Endothelial cell of hepatic sinusoid (primary cell): Measurements from ENCODE around the gene PTPRG.
"Not testable (repeated sequence)": the region's sequence is repeated elsewhere in the genome, so short reads cannot be mapped to it uniquely, and the experiment has no call there.

Source experiments
- in situ Hi-C: cut with HindIII; loops from 2 replicates; pipeline ENCODE4 v1.10.0; 2017; ENCODE audit warnings: low sequenced_read_pairs

Gene PTPRG

DNA sequence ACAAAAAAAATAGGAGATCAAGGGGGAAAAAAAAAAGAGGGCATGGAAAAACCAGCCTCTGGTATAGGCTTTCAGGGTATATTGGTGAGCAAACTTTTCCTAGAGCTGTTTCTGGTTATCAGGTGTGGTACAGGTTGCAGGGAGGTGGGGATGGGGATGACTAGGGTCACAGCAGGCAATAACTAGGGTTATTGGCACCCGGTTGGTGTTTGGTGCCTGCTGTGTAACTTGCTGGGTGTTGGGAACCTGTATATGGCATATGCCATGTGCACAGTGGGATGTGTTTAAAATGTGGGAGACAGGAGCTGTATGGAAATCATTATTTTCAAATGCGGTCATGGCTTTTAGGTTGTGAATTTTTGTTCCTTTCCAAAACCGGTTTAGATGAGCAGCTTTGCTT, 119.2 kb downstream of the PTPRG start:
- in situ Hi-C loops = no loop called here

DNA sequence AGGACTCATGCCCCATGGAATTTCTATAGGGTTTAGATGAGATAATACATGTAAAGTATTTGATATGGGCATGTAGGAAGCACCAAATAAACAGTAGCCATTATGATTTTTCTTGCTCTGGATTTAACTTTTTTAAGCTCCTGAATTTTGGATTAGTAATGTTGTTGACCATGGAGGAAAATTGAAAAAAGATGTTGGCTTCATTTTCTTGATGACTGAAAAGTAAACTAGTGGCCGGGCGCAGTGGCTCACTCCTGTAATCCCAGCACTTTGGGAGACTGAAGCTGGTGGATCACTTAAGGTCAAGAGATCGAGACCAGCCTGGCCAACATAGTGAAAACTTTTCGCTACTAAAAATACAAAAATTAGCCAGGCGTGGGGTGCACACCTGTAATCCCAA, 120.3 kb downstream of the PTPRG start:
- in situ Hi-C loops = no loop called here

DNA sequence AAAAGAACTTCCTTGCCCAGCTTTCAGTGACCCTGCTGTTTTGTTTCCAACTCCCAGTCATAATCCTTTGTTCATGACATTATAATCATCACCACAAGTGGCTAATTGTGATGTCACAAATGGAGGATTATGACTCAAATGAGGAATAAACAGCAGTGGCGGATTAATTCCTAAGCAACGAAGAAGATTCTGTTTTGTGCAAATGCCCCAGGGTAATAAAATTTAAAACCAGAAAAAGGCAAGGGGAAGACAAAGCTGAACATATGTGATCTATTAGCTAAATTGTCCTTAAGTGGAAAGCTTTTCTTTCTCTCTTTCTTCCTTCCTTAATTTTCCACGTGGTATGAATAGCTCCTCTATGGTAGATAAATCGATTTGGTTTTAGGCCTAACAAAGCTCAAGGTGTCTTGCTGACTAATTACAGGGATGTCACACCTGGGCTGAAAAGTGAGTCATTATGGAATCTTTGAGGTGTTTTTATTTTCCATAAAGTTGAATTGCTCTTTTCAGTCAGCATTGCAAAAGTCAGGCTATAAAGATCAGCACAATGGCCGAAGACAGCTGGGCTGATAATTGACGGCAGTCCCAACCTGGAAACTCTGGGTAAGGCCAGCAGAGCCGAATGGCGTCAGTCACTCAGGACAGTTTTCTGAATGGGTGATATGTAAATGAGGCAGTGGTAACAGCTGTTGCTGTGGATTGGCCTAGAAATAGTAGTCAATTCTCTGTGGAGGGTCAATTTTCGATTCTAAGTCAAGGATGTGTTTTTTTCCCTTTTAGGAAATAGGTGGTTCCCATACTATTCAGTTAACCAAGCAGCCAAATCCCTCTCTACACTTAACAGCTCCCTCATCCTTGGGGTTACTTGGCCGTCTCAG, 121.5 kb downstream of the PTPRG start:
- in situ Hi-C loops = no loop called here

DNA sequence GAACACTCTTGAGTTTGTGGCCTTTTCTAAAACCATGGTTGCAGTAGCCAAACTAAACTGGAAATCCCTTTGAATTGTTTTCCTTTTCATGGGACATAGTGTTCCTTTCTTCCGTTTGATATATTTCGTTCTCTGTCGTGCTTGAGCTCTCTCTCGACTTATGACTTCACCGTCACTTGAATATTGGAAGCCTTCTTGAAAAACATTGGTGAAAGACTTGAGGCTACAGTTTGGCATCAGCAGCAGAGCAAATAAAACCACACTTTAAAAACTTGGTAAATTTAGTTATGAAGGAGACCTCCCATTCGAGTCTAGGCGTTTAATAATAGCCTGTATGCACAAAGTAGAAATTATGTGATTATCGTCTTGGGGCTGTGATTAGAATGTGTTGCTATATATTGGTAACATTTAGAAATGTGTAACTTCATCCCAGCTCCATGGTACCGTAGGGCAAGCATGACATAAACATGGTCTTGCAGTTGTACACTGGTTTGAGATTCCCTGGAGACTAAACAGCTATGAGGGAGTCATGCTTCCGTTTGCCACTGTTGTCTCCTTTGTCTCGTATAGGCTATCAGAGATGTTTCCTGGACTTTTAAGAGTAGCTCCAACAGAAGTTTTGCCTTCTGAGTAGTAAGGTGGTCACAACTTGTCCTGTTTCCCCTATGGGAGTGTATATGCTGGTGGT, 122.3 kb downstream of the PTPRG start:
- in situ Hi-C loops = no loop called here

DNA sequence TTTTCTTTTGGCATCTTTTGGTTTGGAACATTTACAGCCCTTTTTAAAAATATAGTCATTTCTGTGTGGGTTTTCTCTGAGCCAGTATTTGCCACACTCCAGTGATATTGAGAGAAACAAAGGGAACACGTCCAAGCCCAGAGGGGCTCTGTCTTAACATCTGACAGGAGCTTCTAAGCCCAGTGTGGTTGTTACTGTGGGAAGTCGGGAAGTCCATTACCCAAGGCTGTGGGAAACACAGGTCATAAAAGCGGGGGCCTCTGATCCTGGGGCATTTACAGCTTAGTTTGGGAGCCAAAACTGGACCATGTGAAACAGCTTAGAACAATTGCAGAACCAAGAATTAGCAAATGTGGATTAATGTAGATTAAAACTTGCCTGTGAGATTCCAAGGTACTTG, 123.0 kb downstream of the PTPRG start:
- in situ Hi-C loops = no loop called here

DNA sequence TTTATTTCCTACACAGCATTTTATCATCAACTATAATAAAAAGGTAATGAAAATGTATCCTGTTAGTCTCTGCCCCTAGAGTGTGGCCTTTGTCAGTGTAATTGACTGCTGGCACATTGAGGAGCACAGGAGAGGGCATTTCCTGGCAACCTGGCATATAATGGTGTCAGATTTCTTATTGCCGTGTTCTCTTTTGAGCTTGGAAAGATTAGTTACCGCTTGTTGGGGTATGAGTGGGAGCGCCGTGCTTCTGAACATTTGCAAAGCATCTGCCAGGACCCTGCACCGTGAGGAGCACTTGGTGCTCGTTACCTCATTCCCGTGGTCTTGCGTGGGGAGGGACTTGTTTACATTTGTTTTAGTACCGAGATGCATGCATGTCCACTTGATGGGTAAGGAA, 124.4 kb downstream of the PTPRG start:
- in situ Hi-C loops = no loop called here

DNA sequence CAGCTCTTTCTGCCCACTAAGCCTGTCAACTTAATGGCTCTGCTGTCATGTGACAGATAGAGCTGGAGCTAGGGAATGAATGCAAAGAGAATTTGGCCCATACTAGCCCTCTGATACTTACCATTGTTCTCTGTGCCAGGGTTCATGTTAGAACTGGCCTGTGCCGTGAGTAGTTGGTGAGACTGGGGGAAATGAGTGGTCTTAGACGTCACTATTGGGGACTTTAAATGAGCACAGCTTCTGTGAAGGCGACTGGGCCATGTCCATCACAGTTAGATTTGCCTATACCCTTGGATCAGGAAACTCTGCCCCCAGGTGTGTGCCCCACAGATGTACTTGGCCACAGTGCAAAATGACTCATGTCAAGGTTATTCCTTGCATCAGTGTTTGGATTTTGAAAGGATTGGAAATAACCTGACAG, 124.9 kb downstream of the PTPRG start:
- in situ Hi-C loops = no loop called here

DNA sequence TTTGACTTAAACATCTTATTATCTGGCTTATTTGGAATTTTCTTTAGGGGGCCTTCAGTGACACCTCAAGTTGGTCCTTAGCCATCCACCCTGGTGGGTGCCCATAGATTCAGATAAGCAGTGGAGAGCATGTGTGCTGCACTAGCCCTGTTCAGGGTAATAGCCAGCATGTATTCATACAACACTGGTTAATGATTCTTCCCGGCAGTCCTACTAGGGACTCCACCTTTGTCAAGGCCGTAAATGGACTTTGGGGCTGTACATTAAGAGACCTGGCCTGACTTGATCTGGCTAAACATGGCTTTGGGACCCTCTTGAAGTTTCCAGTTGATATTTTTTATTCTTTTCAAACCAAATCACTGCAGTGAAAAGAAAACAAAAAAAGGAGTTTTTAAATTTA, 125.8 kb downstream of the PTPRG start:
- in situ Hi-C loops = no loop called here

DNA sequence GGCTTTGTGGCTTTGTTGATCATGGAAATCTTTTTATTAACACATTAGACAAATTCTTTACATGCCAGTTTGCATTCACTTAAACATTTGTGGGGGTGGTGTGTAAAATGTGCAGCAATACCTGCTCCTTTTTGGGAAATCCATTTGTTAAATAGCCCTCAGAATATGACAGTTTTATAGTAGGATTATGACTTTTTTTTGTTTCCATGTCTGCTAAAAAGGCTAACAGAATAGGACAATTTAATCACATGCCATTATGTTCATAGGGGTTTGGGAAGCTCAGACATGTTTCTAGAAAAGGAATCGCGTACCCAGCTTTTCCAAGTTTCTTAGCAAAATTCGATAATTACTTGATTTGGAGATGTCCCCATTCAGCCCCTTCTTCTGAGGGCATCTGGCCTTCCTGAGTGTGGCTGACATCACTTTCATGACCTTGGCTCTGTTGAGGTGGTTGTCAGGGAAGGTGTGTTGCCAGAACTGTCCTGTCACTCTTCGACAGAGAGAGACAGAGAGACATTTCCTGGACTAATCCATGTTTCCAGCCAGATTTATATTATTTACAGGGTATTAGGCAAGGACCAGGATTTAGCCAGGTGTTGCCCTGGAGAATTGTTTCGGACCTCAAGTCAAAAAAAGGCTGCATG, 126.4 kb downstream of the PTPRG start:
- in situ Hi-C loops = no loop called here

DNA sequence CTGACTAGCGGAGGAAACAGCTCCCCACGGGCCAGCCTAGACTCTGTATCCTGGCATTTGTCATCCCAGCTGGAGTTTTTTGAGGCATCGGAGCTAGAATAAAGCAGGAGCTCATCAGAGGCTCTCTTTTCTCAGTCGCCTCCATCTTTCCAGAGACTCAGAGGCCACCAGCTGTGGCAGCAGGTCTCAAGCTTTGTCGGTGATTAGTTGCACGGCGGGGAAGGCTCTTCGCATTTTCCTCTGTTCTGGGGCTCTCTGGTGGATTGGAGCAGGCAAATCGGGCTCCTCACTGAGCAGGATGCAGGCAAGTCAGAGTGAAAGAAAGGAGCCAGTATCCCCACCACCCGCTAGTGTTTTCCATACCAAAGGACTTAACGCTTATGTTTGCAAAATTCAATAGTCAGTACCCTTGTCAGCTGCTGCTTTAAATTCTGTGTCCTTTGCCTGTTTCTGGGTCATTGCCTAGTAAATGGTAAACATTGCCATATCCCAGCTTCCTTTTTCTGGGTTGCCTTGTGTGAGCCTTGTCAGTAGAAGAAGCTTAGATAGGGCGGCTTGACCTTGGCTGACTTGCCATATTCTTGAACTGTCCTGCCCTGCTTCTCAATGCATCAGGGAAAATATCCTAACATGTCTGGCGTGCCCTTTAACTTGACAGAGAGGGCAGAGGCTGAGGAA, 127.1 kb downstream of the PTPRG start:
- in situ Hi-C loops = no loop called here

DNA sequence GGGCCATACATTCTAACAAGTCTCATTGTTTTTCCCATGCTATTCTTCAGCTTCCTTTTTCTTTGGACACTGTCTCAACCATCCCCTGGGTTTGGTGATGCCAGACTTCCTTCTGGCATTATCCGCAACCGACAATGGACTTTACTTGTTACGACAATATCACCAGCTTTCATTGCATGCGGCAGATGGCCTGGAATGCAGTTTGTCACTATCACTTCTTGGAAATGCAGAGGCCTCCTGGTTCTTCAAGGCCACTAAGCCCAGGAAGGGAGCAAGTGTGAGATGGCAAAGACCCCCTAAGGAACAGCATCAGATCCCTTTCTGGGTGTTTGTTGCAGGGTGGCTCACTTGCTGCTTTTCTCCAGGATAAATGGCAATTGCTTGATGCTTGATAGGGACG, 128.6 kb downstream of the PTPRG start:
- in situ Hi-C loops = no loop called here

DNA sequence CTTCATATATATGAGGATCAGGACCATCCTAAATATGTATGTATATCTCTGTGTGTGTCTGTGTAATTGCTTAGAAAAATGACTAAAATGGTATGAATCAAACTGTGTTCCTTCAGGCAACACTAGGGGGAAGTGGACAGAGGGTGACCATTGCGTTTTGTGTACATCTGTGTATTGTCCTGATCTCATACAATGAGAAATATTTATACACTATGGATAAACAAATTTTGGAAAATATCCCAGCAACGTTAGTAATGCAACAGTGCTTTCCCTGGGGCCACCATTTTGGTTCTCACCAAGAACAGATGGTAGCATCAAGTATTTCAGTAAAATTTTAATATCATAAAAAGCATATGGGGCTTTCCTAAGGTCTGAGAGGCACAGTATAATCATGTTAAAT, 130.1 kb downstream of the PTPRG start:
- in situ Hi-C loops = no loop called here

DNA sequence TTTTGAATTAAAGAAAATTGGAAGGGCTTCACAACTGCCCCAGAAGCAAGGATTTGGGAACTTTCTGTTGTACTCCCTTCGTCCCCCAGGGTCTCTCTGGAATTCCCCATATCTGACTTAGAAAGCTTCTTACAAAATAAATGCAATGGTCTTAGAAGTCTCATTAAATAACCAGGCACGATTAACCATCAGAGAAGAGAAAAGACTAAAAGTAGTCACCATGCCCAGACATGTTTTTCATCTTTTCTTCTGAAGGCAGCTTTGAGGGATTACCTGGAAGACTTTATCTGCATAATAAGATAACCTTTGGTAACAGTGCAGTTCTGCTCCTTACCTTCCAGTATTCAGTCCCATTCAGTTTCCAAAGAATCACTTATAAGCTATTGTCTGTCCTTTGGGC, 135.9 kb downstream of the PTPRG start:
- in situ Hi-C loops = loop anchor here (5.0 kb wide), 1 partner anchor 65 kb away; no protein-coding TSS in a partner anchor

DNA sequence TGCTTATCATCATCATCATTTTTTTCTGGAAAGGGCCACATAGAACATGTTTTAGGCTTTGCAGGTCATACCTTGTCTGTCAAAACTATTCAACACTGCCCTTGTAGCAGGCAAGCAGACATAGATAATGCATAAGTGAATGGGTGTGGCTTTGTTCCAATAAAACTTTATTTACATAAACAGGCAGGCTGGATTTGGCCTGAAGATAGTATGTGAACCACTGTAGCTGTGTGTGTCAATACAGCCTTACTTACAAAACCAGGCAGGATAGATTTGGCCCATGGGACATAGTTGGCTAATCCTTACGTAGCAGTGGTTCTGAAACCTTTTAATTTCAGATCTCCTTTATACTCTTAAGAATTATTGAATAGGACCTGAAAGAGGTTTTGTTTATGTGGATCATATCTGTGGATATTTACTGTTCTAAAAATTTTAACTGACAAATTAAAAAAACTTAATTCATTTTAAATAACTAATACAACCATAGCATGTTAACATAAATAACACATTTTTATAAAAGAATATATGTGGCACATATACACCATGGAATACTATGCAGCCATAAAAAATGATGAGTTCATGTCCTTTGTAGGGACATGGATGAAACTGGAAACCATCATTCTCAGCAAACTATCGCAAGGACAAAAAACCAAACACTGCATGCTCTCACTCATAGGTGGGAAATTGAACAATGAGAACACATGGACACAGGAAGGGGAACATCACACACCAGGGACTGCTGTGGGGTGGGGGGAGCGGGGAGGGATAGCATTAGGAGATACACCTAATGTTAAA, 137.1 kb downstream of the PTPRG start:
- in situ Hi-C loops = loop anchor here (5.0 kb wide), 1 partner anchor 66 kb away; no protein-coding TSS in a partner anchor

DNA sequence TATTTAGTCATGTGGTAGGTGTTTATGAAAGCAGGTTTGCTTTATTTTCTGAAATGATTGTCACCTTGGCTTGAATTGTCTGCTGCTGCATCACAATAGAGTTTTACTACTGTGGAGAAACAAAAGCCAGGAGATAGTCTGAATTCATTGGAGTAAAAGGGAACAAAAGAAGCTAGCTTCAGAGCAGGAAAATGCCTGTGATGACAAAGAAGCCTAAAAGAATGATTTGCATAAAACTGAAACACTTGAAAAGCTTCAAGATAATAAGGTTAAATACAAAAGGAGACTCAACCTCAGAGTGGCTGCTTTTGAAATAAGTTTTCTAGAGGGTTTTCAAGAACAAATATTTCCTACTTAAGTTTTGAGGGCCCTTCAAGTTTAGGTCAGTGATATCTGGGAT, 138.3 kb downstream of the PTPRG start:
- in situ Hi-C loops = loop anchor here (5.0 kb wide), 1 partner anchor 67 kb away; no protein-coding TSS in a partner anchor

DNA sequence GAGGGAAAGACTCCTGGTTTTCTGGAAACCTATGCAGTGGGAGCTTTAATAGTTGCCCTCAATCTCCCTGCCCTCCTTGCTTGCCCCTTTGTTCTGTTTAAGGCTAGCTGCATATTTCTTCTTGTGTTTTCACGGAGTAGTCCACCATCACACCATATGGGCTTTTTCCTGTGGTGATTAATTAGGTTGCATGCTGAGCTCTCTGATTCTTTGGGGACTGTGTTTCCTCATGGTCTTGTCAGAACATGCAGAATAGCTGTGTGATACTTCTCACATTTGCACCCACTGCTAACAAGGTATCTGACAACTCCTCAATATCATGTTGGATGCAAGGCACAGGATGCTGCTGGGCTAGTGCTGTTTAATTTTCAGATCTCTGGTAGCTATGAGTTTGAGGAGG, 139.6 kb downstream of the PTPRG start:
- in situ Hi-C loops = no loop called here

DNA sequence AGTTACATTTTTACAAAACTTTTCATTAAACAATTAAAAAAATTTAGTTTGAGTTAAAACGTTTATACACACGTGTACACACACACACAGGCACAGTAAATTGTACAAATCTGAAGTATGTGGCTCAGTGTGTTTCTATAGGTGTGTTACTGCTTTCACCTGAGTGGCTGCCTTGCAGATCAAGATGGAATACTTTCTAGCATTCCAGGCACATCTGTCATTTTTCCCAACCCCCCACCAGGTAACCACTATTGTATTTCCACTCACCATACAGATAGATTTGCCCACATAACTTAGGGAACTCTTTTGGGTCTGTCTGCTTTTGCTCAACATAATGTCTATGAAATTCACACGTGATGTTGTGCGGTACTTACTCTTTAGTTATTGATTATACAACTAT, 141.1 kb downstream of the PTPRG start:
- in situ Hi-C loops = no loop called here

DNA sequence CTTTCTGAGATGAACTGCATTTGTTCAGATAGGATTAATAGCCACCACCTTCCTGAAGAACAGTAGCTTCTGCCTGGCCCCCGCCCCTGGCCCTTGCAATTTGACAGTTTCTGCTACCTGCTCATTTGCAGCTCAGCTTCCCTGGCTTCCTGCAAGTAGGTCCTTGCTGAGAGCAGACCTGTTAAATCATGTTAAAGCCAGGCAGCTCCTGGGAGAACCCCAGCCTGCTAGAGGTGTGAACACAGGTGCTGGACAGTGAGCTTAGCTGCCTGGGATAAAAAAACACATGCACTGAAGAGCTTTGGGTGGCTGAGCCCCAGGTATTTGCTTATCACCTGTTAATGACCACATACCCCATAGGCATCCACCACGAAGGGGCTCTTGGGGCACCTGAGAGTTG, 143.4 kb downstream of the PTPRG start:
- in situ Hi-C loops = no loop called here

DNA sequence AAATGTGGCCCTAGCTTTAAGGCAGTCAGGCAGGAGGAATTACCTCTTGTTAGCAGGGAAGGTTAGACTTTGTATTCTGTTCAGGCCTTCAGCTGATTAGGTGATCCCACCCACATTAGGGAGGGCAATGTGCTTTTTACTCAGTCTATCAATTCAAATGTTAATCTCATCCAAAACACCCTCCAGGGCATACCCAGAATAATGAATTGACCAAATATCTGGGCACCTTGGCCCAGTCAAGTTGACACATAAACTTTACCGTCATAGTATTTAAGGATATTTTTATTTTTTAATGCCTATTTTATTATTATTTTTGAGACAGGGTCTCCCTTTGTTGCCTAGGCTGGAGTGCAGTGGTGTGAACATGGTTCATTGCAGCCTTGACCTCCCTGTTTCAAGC, 146.1 kb downstream of the PTPRG start:
- in situ Hi-C loops = no loop called here

DNA sequence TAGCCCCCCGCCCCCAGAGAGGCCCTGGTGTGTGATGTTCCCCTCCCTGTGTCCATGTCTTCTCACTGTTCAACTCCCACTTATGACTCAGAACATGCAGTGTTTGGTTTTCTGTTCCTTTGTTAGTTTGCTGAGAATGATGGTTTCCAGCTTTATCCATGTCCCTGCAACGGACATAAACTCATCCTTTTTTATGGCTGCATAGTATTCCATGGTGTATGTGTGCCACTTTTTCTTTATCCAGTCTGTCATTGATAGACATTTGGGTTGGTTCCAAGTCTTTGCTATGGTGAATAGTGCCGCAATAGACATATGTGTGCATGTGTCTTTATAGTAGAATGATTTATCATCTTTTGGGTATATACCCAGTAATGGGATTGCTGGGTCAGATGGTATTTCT, 149.5 kb downstream of the PTPRG start:
- in situ Hi-C loops = not testable (repeated sequence)
